Adrenal gland (tissue), 12 donors: ENCODE measurements around the gene UST. TPM values are rescaled to one million over a fixed set of nuclear protein-coding genes. Genes with fewer than 3 reads are reported as not detected.
"Not testable (repeated sequence)": the region's sequence is repeated elsewhere in the genome, so short reads cannot be mapped to it uniquely, and the experiment has no call there.

Source experiments
- DNase-seq, 7 donors: peaks; one replicate each; pipeline ENCODE4 v3.0.0-alpha.2; 2019 to 2020
- H3K27ac ChIP-seq, 5 donors: fragments of 200-600 bp; sonication (generic) in 4 of 5; 1 replicate in 3 of 5; 2 replicates in 2 of 5; pipeline versions ENCODE4 v1.5.1 to v1.8.0; 2016 to 2020; ENCODE audit warnings: mild to moderate bottlenecking in 1 of 5
- H3K27me3 ChIP-seq: fragments of 200-600 bp; 2 replicates; pipeline ENCODE4 v1.8.0; 2021
- H3K36me3 ChIP-seq, 2 donors: fragments of 200-600 bp; replicated peaks in 1 of 2; 1 replicate in 1 of 2; 2 replicates in 1 of 2; pipeline versions ENCODE4 v1.5.1 to v1.8.0; 2018 to 2022
- H3K4me1 ChIP-seq, 2 donors: fragments of 200-600 bp; replicated peaks in 1 of 2; 1 replicate in 1 of 2; 2 replicates in 1 of 2; pipeline versions ENCODE4 v1.5.1 to v1.8.0; 2018 to 2021
- H3K4me3 ChIP-seq, 4 donors: fragments of 200-600 bp; sonication (generic) in 3 of 4; one replicate each; pipeline ENCODE4 v1.5.1; 2016 to 2018
- H3K9me3 ChIP-seq, 3 donors: fragments of 200-600 bp; sonication (generic) in 1 of 3; replicated peaks in 1 of 3; 1 replicate in 2 of 3; 2 replicates in 1 of 3; pipeline versions ENCODE4 v1.5.1 to v1.8.0; 2016 to 2021
- CTCF ChIP-seq, 6 experiments: fragments of 450-650 bp in 4 of 6; fragments of 200-600 bp in 2 of 6; sonication (generic) in 1 of 6; IDR thresholded peaks; 1 replicate in 5 of 6; 2 replicates in 1 of 6; pipeline versions ENCODE4 v1.5.1 to v1.8.0; 2016 to 2021; ENCODE audit warnings: antibody characterized with exemption in 6 of 6, mild to moderate bottlenecking in 2 of 6, moderate library complexity in 1 of 6
- POLR2A ChIP-seq, 2 donors: fragments of 450-650 bp; IDR thresholded peaks; one replicate each; pipeline ENCODE4 v1.6.1; 2017; ENCODE audit warnings: antibody characterized with exemption in 2 of 2, mild to moderate bottlenecking in 2 of 2, moderate library complexity in 1 of 2
- WGBS, 4 donors: extraction: QIAGEN DNeasy Blood & Tissue Kit in 2 of 4; methylation state at CpG; one replicate each; pipeline versions ENCODE4 v1.1.5 to v1.1.7; 2013 to 2017; 5-methylcytosine and 5-hydroxymethylcytosine counted together
- intact Hi-C, 2 donors: fragments of 100-400 bp; cut with DNase I; formaldehyde crosslinking; loops; one replicate each; pipeline versions ENCODE4 v1.14.1 to v1.15.0; 2022 to 2023
- polyA plus RNA-seq, 3 donors: library from polyadenylated mRNA; stranded (reverse); fragments of 200-250 nt in 2 of 3; fragments of 350-450 nt in 1 of 3; fragmentation: Illumina TruSeq in 1 of 3; extraction: RNeasy Lipid Tissue Mini Kit (QIAGEN cat#74804) in 1 of 3; gene quantifications; one replicate each; pipeline ENCODE4 v1.2.3, GENCODE V29; 2013 to 2014
- total RNA-seq, 9 donors: library from RNA; depleted of rRNA in 4 of 9; stranded (reverse); fragments of >200 nt in 4 of 9; fragments of 120-200 nt in 1 of 9; fragmentation: NEBNext Ultra II Directional in 1 of 9; extraction: Animal tissue kit (Norgen Biotek cat#: 25700) in 1 of 9; gene quantifications; one replicate each; pipeline versions ENCODE4 v1.1.0 to v1.2.4, GENCODE V29; 2013 to 2023
- donor health status: healthy with polysubstance abuse.
- donor health status: Bipolar disorder and iron deficiency.
- donor health status: DM: yes; HTN: yes; CAD: no.
- donor health status: DM: no; HTN: no; CAD: no.
- donor health status: DM: no; HTN: no; CAD: no.
- donor health status: DM: yes; HTN: yes; CAD: no.

UST gene
- total and polyA plus RNA-seq, 12 donors = 5.9 to 37.4 (median 18.3) TPM

- no peaks in the 10 kb centered on the region for H3K27me3 ChIP-seq
- intact Hi-C loops = no loop called here
- H3K36me3 ChIP-seq = no peaks in the 10 kb centered on the region
- peaks cover 5 to 15% of the 10 kb centered on the region in 2 donors for H3K4me1 ChIP-seq
- TF ChIP-seq POLR2A (IDR thresholded peaks at IDR 0.05) (no peak), CTCF (IDR thresholded peaks at IDR 0.05) (no peak)
- 71 to 87% (median 81%) methylated on average over 6 of the region's 6 CpGs for WGBS, 4 donors
- H3K9me3 ChIP-seq = no peaks in the 10 kb centered on the region
- DNase-seq = no peak
- H3K27ac ChIP-seq = no peak overlapping the region
- no peak overlapping the region for H3K4me3 ChIP-seq
Observed at GRCh38 chr6:148775161-148775560, 28.3 kb downstream of the UST start.

- Histone ChIP-seq H3K27ac (peak overlapping the region in 2 of 5 donors; percentile 38 to 39), H3K4me1 (peaks cover 5 to 15% of the 10 kb centered on the region in 2 donors), H3K36me3 (no peaks in the 10 kb centered on the region), H3K27me3 (no peaks in the 10 kb centered on the region), H3K4me3 (no peak overlapping the region), H3K9me3 (no peaks in the 10 kb centered on the region)
- intact Hi-C loops = no loop called here
- TF ChIP-seq POLR2A (IDR thresholded peaks at IDR 0.05) (no peak), CTCF (IDR thresholded peaks at IDR 0.05) (no peak)
- peak in 3 of 7 donors; percentile 35 to 57 (median 42) for DNase-seq
- 60 to 66% (median 62%) methylated on average over 15 of the region's 15 CpGs for WGBS, 4 donors
Observed at GRCh38 chr6:148776321-148777308, 29.8 kb downstream of the UST start.

- no peak for DNase-seq
- Histone ChIP-seq H3K27me3 (no peaks in the 10 kb centered on the region), H3K4me3 (no peak overlapping the region), H3K36me3 (no peaks in the 10 kb centered on the region), H3K4me1 (peaks cover 5 to 15% of the 10 kb centered on the region in 2 donors), H3K9me3 (no peaks in the 10 kb centered on the region), H3K27ac (no peak overlapping the region)
- 63 to 74% (median 67%) methylated on average over 6 of the region's 6 CpGs for WGBS, 4 donors
- no peak for TF ChIP-seq CTCF (IDR thresholded peaks at IDR 0.05)
- TF ChIP-seq POLR2A (IDR thresholded peaks at IDR 0.05) = no peak
- intact Hi-C loops = no loop called here
Observed at GRCh38 chr6:148779142-148779562, 32.3 kb downstream of the UST start.

- H3K4me1 ChIP-seq = peaks cover 5 to 15% of the 10 kb centered on the region in 2 donors
- H3K4me3 ChIP-seq, intact Hi-C loops, H3K9me3 ChIP-seq, DNase-seq, H3K27ac ChIP-seq, H3K36me3 ChIP-seq, H3K27me3 ChIP-seq: not testable (repeated sequence)
- 96 to 100% (median 98%) methylated on average over 1 of the region's 1 CpG for WGBS, 4 donors
Observed at GRCh38 chr6:148780423-148780822, 33.6 kb downstream of the UST start.
